MV-4-11 (cell line): Measurements from ENCODE around the gene MYPN.
A peak's percentile ranks its signal among the peaks of the same experiment; 100 is the strongest.
"Not testable (repeated sequence)": the region's sequence is repeated elsewhere in the genome, so short reads cannot be mapped to it uniquely, and the experiment has no call there.

Experiments used
- DNase-seq: peaks from one replicate; lab custom pipeline; 2025; lab: John Stamatoyannopoulos, UW

MYPN gene, protein sequence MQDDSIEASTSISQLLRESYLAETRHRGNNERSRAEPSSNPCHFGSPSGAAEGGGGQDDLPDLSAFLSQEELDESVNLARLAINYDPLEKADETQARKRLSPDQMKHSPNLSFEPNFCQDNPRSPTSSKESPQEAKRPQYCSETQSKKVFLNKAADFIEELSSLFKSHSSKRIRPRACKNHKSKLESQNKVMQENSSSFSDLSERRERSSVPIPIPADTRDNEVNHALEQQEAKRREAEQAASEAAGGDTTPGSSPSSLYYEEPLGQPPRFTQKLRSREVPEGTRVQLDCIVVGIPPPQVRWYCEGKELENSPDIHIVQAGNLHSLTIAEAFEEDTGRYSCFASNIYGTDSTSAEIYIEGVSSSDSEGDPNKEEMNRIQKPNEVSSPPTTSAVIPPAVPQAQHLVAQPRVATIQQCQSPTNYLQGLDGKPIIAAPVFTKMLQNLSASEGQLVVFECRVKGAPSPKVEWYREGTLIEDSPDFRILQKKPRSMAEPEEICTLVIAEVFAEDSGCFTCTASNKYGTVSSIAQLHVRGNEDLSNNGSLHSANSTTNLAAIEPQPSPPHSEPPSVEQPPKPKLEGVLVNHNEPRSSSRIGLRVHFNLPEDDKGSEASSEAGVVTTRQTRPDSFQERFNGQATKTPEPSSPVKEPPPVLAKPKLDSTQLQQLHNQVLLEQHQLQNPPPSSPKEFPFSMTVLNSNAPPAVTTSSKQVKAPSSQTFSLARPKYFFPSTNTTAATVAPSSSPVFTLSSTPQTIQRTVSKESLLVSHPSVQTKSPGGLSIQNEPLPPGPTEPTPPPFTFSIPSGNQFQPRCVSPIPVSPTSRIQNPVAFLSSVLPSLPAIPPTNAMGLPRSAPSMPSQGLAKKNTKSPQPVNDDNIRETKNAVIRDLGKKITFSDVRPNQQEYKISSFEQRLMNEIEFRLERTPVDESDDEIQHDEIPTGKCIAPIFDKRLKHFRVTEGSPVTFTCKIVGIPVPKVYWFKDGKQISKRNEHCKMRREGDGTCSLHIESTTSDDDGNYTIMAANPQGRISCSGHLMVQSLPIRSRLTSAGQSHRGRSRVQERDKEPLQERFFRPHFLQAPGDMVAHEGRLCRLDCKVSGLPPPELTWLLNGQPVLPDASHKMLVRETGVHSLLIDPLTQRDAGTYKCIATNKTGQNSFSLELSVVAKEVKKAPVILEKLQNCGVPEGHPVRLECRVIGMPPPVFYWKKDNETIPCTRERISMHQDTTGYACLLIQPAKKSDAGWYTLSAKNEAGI (N-terminal part only)

DNA sequence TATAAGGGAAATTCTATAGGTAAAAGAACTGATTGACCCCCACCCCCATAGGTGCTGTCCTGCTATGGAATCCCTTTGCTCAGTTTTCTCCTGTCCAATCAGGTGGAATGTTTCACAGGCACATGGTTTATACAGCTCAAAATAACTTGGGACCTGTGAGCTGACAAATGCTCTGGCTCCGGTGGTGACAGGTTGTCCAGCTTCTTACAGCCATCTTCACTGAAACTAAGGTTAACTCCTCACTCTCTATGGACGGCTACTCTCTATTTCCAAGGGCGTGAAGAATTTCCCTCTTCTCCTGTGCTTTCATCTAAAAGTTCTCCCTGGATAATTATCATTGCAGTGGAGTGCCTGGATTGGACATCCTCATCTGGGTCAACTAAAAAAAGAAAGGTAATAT lies at the start of gene MYPN:
TSS of gene MYPN (plus strand) at position 158 of the 400 bp plus-strand sequence. CDS start 11,951 bp downstream, outside the sequence.
- DNase-seq, result no peak

DNA sequence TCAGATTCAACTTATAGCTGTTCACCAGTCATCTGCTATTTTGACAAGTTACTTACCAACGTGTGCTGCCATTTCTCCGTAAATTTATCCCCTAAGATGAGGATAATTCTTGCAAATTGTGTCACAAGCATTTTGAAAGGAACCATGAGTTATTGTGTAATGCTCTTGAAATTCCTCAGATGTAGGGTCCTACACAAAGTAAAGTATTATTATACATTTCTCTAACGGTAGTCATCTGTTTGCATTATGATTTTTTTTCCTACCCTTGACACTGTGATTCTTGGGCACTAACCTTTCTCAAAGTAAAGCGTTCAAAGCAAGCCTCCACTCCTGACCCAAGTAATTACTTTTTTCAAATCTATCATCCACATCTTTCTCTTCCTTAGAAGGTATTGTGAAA lies 42.3 kb upstream of the MYPN start:
- no peak for DNase-seq

DNA sequence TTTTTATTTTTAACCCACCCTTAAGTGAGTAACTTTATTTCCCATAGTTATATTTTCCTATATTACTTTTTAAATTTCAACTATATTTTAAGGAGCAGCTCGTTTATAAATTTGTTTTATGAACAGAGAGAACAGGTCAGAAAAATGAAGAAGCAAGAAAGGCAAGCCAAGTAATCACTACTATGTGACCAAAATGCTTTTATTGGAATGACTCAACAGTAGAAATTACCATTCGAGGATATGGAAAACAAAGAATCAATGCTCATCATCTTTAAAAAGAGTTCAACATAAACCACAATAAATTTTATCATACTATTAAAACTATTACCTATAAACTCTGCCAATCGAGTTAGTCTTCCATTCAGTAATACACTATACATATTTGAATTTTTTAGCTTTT lies 41.8 kb upstream of the MYPN start:
- DNase-seq, result no peak

DNA sequence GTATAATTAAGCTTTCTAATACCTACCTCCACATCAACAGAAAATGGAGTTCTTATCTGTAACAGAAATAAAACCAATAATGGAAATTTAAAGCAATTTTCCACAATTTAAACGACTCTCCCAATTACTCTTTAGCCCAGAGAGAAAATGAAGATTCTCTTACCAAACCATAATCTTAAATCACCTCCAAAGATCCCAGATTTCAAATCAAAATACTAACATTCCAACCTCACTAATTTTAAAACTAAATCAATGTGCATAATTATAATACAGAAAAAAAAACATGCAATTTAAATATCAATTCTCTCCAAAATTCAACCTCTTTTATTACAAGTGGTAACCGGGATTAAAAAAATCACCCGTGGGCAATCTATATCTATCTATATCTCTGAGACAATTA lies 35.7 kb upstream of the MYPN start:
- DNase-seq, result no peak

DNA sequence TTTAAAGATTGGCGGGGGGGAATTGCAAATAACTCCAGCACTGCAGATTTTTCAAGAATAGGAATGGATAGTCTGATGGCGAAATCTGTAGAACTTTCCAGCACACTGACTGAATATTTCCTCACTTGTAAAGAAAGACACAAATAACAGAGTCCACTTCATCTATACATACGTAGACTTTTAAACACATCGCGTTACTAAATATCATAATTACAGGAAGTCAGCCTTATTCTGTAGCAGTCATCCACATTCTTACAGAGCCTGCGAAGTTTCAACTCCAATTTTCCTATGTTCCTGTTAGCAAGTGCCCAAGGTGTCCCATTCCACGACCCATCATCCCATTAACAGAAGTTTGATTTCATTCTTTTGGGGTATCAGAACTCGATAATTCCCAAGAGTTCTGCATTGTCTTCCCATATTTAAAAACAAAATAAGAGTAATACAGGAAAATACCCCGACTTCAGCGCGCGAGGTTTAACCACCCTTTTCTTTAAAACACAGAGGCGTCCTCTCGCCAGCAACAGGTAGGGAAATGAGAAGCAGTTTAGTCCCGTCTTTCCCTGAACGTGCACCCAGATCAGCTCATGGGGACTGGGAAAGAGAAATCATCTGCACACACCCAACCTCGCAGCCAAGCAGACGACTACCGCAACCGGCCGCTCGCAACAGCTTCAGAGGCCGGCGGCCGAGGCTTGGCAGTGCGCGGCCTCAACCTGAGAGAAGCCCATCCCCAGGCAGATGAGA lies 35.1 kb upstream of the MYPN start:
- peak; percentile 28 for DNase-seq

DNA sequence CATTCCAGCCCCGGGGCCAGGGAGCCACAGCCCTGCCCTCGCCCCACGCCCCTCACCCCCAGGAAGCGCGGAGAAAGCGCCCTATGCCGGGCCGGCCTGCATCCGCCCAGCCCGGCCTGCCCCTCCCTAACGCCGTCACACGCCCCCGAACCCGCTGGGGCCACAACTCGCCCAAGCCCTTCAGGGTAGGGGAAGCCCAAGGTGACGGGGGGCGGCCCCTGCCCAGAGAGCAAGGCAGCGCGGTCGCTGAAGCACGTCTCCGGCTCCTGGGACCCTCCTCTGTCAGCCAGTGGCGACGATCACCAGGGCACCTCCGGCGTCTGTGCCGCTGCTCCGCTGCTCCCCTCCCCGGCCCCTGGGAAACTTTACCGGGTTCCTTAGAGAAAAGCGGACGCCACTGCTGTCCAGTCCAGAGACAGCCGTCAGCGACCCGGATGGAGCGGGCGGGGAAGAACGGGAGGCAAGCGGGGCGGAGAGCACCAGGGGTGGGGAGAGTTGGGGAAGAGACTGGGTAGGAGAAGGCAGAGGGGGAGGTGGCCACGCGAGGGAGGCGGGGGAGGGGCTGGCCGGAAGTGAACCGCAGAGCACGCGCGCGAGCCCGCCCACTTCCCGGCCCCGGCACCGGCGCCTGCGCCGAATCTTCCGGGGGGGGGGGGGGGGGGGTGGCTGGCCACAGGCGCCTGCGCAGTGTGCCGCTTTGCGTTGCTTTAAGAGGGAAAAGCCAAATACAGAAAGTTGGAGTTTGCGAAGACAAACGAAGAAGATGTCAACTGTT lies 34.3 kb upstream of the MYPN start, which contains the start of gene HERC4:
TSS of gene HERC4 (minus strand) at position 509 of the 775 bp plus-strand sequence. CDS start 2,175 bp downstream, outside the sequence.
- DNase-seq, result peak; percentile 75

DNA sequence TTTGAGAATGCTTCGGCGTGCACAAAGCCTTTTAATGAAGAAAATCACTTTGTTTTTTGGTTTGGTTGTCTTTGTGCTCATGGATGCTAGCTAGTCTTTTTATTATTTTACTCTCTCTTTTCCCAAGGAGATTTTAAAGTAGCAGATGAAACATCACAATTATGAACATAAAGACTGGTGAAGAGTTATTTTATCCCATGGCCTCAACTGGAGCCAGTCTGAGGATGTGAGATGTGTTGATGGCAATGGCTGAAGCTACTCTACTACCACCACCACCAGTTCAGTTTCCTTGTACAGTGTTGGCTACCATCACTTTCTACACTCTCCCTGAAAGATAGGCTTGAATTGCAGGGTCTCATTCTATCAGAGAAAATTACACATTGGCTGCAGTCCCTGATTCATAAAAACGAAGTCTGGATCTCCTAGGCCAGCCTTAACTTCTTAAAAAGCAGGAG lies 33.7 kb upstream of the MYPN start:
- no peak for DNase-seq

DNA sequence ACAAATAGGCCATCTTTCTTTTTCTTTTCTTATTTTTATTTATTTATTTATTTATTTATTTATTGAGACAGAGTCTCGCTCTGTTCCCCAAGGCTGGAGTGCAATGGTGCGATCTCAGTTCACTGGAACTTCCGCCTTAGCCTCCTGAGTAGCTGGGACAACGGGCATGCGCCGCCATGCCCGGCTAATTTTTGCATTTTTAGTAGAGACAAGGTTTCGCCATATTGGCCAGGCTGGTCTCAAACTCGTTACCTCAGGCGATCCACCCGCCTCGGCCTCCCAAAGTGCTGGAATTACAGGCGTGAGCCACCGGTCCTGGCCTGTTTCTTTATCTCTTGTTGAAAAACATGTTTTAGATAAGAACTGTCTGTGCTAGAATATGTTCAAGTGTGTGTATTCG lies 33.2 kb upstream of the MYPN start:
- not testable (repeated sequence) for DNase-seq

DNA sequence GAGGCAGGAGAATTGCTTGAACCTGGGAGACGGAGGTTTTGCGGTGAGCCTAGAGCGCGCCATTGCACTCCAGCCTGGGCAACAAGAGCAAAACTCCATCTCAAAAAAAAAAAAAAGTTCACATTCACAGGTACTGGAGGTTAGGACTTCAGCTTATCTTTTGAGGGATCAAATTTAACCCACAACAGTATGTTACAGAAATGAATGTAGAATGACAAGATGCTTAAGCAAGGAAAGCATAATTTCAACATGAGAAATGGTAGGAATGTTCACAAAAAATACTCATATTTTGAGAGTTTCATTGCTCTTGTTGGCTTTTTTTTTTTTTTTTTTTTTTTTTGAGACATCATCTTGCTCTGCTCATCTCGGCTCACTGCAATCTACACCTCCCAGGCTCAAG lies 32.3 kb upstream of the MYPN start:
- no peak for DNase-seq

DNA sequence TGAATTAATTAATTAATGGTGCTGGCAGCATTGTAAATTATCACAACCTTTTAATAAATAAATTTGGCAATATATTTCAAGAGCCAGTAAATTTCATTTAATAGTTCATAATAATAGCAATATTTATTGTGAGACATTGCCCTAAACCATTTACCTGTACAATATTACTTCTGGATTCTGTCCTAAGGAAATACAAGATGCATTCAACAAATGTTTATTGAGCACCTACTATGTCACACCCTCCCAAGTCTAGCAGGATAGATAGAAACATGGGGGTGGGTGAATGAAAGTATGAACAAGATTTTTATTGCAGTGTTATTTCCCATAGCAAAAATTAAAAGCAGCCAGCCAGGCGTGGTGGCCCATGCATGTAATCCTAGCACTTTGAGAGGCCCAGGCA lies 29.9 kb upstream of the MYPN start:
- no peak for DNase-seq

DNA sequence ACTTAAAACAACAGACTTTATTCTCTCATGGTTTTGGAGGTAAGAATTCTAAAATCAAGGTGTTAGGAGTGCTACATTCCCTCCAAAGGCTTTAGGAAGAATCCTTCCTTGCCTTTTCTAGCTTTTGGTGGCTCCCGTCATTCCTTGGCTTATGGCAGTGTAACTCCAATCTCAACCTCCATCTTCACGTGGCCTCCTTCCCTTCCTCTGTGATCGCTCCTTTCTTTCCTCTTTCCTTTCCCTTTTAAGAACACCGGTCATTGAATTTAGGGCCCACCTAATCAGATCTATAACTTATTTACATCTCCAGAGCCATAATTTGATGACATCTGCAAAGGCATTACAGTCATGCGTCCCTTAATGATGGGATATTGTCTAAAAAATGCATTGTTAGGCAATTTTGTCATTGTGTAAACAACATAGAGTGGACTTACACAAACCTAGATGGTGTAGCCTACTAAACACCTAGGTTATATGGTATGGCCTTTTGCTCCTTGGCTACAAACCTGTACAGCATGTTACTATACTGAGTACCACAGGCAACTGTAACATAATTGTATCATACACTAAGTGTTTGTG lies 28.3 kb upstream of the MYPN start:
- DNase-seq, result no peak

DNA sequence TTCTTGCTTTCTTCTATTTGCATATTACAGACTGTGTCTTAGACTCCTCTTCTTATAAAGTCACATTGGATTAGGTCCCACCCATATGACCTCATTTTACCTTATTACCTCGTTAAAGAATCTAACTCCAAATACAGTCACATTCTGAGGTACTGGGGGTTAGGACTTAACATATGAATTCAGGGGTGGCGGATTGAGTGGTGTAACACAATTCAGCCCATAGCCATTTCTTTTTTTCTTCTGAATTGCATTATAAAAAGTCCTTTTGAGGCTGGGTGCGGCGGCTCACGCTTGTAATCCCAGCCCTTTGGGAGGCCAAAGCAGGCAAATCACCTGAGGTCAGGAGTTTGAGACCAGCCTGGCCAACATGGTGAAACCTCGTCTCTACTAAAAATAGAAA lies 27.4 kb upstream of the MYPN start:
- no peak for DNase-seq

DNA sequence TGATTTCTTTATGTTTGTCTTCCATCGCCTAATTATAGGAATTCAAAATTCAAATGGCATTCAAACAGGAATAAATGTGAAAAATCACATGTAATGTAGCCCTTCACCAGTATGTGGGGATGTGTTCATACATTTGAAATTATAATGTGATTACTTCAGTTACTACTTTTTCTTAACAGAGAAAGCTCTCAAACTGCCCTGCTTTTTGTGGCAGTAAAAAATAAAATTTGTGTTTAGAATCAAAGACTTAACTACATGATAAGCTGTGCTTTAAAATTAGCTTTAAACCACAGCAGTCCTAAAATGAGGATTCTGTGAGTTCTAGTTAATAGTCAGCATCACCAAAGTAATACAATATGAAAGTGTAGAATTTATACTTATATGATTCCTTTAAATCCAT lies 26.4 kb upstream of the MYPN start:
- peak; percentile 9 for DNase-seq

DNA sequence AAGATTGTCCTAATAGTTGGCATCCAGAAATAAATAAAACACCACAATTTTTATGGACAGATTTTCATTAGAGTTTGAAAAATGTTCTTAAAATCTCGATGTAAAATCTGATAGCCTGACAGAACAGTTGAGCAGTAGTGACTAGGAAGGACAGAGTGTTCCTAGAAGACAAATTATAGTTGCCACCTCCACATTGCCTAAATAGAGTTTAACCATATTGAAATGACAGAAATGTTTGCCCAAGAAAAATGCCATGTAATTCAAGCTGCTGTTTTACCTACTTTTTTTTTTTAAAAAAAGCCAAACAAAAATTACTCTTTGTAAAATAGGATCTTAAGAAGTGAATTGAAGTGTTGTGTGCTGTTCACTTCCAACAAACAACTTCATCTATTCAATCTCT lies 25.3 kb upstream of the MYPN start:
- DNase-seq, result no peak

DNA sequence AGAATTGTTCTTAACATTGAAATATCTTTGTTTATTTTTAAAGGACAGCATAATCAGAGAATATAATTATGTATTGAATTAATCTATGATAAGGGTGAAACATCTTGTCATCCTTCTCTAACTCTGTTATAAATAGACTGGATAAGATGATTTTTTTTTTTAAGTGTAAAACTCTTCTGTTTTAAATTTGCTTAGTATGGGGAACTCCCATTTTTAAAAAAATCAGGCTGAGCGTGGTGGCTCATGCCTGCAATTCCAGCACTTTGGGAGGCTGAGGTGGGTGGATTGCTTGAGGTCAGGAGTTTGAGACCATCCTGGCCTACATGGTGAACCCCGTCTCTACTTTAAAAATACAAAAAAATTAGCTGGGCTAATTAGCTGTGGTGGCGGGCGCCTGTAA lies 24.8 kb upstream of the MYPN start:
- no peak for DNase-seq

DNA sequence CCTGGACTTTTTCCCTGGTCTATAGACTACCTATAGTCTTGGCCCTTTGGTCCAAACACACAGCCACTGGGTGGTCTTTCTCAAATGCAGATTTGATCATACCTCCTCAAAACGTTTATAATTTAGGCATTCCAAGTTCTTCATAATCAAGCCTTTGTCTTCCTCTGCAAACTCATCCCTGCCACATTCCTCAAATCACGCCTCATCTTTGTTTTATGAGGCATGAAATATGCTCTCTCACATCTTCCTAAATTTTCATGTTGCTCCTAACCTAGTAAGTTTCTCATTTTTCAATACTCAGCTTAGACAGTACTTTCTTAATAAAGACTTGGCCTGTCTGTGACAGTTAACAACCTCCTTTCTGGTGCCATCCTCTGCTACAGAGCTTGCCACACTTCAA lies 23.3 kb upstream of the MYPN start:
- no peak for DNase-seq

DNA sequence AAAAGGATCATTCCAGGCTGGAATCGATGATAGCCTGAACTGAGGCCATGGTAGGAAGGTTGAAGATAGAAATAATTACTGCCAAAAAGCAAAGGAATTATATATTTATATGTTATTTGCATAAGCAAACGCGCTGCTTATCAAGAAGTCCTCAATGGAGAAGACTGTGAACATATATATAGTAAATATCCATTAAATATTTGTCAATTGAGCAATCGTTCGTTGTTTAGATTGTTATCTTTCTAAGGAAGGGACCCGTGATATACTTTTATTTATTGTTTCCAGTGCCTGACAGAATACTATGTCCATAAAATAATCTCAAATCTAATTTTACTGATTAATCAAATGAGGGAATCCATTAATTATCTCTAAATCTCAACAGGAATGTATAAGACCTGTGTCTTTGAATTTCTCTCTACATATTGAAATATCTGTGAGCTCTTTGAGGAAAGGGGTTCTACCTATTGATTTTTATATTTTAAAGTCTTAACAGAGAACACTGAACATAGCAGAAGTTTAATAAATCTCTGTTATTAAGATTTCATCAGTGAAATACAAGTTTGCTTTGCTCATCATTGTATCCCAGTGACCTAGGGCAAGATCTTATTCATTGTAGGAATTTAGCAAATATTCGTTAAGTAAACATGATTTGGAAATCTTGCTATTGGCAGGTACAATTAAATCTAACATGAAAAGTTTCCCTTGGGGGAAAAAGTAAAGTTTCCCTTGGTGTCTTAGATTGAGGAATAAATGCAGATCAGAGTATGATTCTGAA lies 22.2 kb upstream of the MYPN start:
- no peak for DNase-seq

DNA sequence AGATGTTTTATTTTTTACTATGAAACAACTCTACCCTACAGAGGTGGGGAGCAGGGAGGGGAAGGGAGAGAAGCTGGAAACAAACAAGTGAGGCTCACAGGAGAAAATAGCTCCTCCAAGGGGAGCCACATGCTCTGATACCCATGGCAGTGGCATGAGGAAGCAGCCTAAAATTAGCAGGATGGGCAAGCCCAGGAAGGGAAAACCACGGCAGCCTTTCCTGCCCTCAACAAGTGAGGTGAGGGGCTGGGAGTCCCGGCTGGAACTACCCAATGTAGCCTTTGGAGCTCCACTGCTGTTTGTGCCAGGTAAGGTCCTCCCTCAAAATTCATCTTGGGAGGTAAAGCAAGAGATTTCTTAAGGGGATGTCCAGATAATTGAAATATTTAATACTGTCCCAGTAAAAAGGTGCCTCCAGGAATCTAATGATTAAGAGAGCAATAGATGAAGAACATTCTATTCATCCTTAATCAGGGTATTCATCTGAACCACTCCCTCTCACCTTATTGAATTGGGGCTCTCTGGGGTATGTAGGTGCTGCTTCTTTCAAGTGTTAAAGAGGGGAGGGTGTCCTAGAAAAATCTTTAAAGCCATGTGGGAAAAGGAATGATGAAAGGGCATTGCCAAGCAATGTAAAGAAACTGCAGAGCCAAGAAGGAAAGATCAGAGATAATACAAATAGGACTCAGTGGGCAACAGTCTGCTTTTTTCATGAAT lies 21.4 kb upstream of the MYPN start:
- no peak for DNase-seq

DNA sequence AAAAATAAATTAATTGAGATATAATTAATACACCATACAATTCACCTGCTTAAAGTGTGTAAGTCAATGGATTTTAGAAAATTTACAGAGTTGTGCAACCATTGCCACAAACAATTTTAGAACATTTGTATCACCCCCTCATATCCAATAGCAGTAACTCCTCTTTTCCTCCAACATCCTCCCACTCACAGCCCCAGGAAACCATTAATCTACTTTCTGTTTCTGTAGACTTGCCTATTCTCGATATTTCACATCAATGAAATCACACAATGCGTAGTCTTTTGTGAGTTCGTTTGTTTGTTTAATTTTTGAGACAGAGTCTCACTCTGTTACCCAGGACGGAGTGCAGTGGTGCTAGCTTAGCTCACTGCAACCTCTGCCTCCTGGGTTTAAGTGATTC lies 20.5 kb upstream of the MYPN start:
- peak; percentile 59 for DNase-seq
